ENCODE data around the gene FILIP1L.

The FILIP1L gene

GRCh38 chr3:100125161-100125938 lies 11.0 kb upstream of the FILIP1L start:
- Histone ChIP-seq H3K36me3 (no peaks in the 10 kb centered on the region), H3K27ac (no peak overlapping the region), H3K27me3 (no peaks in the 10 kb centered on the region), H3K9me3 (no peaks in the 10 kb centered on the region), H3K4me3 (ENCODE audit: low read depth in 1 of 2, low read length in 1 of 2) (no peak overlapping the region), H3K4me1 (ENCODE audit: control insufficient read depth in 1 of 2, insufficient read depth in 1 of 2, low read depth in 1 of 2, low read length in 1 of 2) (no peaks in the 10 kb centered on the region)
- TF ChIP-seq, protein P1, sequence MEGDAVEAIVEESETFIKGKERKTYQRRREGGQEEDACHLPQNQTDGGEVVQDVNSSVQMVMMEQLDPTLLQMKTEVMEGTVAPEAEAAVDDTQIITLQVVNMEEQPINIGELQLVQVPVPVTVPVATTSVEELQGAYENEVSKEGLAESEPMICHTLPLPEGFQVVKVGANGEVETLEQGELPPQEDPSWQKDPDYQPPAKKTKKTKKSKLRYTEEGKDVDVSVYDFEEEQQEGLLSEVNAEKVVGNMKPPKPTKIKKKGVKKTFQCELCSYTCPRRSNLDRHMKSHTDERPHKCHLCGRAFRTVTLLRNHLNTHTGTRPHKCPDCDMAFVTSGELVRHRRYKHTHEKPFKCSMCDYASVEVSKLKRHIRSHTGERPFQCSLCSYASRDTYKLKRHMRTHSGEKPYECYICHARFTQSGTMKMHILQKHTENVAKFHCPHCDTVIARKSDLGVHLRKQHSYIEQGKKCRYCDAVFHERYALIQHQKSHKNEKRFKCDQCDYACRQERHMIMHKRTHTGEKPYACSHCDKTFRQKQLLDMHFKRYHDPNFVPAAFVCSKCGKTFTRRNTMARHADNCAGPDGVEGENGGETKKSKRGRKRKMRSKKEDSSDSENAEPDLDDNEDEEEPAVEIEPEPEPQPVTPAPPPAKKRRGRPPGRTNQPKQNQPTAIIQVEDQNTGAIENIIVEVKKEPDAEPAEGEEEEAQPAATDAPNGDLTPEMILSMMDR (IDR thresholded peaks at IDR 0.05): no peak

- Histone ChIP-seq H3K9me3 (no peaks in the 10 kb centered on the region), H3K27me3 (no peaks in the 10 kb centered on the region), H3K4me1 (ENCODE audit: control insufficient read depth in 1 of 2, insufficient read depth in 1 of 2, low read depth in 1 of 2, low read length in 1 of 2) (no peaks in the 10 kb centered on the region), H3K27ac (no peak overlapping the region), H3K4me3 (ENCODE audit: low read depth in 1 of 2, low read length in 1 of 2) (no peak overlapping the region), H3K36me3 (no peaks in the 10 kb centered on the region)
- TF ChIP-seq, protein P1 (IDR thresholded peaks at IDR 0.05): no peak
These were observed 10.0 kb upstream of the FILIP1L start for GRCh38 chr3:100124201-100124761.

GRCh38 chr3:100123112-100123511 lies 8.8 kb upstream of the FILIP1L start:
- H3K36me3 ChIP-seq: no peaks in the 10 kb centered on the region
- H3K9me3 ChIP-seq: no peaks in the 10 kb centered on the region
- H3K4me3 ChIP-seq (ENCODE audit: low read depth in 1 of 2, low read length in 1 of 2): no peak overlapping the region
- H3K27me3 ChIP-seq: no peaks in the 10 kb centered on the region
- no peaks in the 10 kb centered on the region for H3K4me1 ChIP-seq (ENCODE audit: control insufficient read depth in 1 of 2, insufficient read depth in 1 of 2, low read depth in 1 of 2, low read length in 1 of 2)
- TF ChIP-seq, protein P1 (IDR thresholded peaks at IDR 0.05): no peak
- H3K27ac ChIP-seq: no peak overlapping the region

GRCh38 chr3:100122321-100122720 lies 8.0 kb upstream of the FILIP1L start:
- Histone ChIP-seq H3K27ac (no peak overlapping the region), H3K27me3 (no peaks in the 10 kb centered on the region), H3K4me1 (ENCODE audit: control insufficient read depth in 1 of 2, insufficient read depth in 1 of 2, low read depth in 1 of 2, low read length in 1 of 2) (peaks cover 0 to 1% of the 10 kb centered on the region in 2 experiments), H3K9me3 (no peaks in the 10 kb centered on the region), H3K4me3 (ENCODE audit: low read depth in 1 of 2, low read length in 1 of 2) (no peak overlapping the region), H3K36me3 (no peaks in the 10 kb centered on the region)
- TF ChIP-seq, protein P1 (IDR thresholded peaks at IDR 0.05): no peak

DNA sequence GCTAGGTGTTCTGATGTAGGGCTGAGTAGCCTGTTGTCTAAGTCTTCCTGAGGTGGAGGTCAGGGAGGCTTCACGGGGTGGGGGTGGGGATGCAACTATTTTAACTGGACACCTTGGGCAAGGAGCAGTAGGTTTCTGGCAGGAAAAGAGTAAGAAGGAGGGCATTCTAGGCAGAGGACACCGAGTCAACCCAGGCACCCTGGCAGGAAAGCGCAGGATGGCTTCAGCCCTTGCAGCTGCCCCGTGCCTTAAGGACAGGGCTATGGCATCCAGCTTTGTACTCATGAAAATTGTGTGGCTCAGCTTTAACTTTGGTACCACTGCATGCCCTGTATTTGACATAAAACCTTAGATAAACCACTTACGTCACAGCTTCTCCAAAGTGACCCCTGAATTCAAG lies 6.4 kb upstream of the FILIP1L start:
- Histone ChIP-seq H3K36me3 (no peaks in the 10 kb centered on the region), H3K4me1 (ENCODE audit: control insufficient read depth in 1 of 2, insufficient read depth in 1 of 2, low read depth in 1 of 2, low read length in 1 of 2) (peaks cover 0 to 8% of the 10 kb centered on the region in 2 experiments), H3K4me3 (ENCODE audit: low read depth in 1 of 2, low read length in 1 of 2) (no peak overlapping the region), H3K27ac (no peak overlapping the region), H3K9me3 (no peaks in the 10 kb centered on the region), H3K27me3 (no peaks in the 10 kb centered on the region)
- TF ChIP-seq, protein P1 (IDR thresholded peaks at IDR 0.05): no peak

Measured in neutrophil (primary cell).